Erythroblast (primary cell): ENCODE measurements around the gene STEAP3.

Experiments used
- GATA1 ChIP-seq: IDR thresholded peaks from 2 replicates; pipeline ENCODE4 v1.6.1; 2011; ENCODE audit warnings: low read depth, mild to moderate bottlenecking, control low read depth, low read length, moderate library complexity
- POLR2A ChIP-seq: IDR thresholded peaks from 2 replicates; pipeline ENCODE4 v1.6.1; 2011; ENCODE audit warnings: mild to moderate bottlenecking, low read length

DNA sequence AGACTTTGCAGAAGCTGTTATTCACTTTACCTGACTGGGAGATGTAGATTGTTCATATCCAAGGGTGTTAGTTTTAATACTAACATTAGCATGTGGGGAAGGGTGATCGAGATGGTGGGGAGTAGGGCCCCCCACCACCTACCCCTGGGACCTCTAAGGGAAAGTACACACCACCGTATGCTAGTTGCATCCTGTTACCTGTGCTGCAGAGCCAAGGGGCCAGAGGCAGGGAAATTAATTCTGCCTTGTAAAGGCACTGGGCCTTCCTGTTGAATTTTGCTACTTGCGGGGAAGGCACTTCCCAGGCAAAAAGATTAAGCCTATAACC lies 9.0 kb downstream of the STEAP3 start:
- no peak for TF ChIP-seq POLR2A
- TF ChIP-seq GATA1: no peak
